Kidney capillary endothelial cell (primary cell): ENCODE data around the gene D2HGDH.
"Not testable (repeated sequence)": the region's sequence is repeated elsewhere in the genome, so short reads cannot be mapped to it uniquely, and the experiment has no call there.

Experiments used
- DNase-seq: peaks from one replicate; pipeline ENCODE4 v3.0.0-alpha.2; 2018; ENCODE audit warnings: low spot score

The D2HGDH gene

DNA sequence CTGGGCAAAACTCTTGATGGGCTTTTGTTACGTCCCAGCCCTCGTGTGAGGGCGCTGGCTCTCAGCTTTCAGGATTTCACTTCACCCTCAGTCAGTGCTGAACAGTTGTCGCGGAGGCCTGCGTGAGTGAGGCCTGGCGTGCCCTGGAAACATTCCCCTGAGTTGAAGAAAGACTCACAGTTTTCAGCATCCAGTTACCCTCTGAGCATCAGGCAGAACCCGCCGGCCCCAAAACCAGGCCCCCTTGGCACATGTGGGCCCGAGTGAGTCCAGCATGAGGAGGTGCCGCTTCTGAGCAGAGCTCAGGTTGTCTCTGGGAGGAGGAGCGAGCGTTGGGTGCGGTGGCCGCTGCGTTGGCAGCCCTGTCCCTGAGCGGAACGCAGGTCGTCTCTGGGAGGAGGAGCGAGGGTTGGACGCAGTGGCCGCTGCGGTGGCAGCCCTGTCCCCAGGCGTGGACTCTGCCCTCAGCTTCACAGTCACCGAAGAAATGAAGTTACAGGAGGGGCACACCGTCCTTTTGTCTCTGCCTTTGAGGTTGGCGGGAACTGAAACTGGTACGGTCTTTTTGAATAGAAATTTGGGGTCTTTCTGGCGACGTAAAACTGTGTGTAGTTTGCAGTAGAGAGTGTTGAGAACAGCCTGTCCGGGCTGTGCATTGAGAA, 74.4 kb downstream of the D2HGDH start, which contains the start of gene NEU4:
NEU4 (plus strand) TSS at position 473 of the 662 bp plus-strand sequence. CDS start 5,292 bp downstream, outside the sequence.
- no peak for DNase-seq

DNA sequence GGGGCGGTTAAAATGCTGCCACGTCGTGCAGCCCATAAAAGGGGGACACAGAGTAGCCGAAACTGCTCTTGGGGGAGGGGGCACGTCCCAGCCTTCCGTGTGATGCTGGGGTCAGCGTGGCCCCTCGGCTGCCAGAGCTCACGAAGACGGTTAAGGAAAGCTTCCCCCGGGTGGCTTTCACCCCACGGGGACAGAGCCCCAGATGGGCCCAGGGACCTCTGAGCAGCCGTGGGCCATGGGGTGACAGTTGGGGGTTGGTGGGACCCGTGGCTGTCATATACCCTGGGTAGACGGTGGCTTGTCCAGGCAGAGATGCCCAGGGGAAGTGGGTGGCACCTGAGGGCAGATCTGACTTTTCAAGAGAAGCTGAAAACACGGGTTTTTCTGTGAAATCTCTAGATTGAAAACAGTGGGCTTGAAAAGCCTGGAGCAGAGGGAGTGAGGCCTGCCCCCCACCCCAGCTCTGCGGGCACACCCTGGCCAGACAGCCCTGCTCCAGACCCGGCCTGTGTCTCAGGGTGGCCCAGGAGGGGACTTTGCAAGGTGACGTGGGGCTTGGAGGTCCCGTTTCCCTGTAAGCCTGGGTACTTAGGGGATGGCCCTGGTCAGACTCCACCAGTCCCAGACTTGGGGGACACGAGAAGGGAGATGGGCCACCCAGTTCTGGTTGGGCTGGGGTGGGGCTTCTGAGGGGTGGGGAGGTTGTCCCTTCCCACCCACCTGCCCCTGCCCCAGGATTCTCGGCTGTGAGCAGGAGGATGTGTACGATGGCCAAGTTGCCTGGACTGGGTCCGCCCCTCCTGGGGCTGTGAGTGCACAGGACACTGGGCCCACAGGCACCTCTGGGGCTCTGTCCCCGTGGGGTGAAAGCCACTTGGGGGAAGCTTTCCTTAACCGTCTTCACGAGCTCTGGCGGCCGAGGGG, 75.2 kb downstream of the D2HGDH start:
- DNase-seq: no peak

DNA sequence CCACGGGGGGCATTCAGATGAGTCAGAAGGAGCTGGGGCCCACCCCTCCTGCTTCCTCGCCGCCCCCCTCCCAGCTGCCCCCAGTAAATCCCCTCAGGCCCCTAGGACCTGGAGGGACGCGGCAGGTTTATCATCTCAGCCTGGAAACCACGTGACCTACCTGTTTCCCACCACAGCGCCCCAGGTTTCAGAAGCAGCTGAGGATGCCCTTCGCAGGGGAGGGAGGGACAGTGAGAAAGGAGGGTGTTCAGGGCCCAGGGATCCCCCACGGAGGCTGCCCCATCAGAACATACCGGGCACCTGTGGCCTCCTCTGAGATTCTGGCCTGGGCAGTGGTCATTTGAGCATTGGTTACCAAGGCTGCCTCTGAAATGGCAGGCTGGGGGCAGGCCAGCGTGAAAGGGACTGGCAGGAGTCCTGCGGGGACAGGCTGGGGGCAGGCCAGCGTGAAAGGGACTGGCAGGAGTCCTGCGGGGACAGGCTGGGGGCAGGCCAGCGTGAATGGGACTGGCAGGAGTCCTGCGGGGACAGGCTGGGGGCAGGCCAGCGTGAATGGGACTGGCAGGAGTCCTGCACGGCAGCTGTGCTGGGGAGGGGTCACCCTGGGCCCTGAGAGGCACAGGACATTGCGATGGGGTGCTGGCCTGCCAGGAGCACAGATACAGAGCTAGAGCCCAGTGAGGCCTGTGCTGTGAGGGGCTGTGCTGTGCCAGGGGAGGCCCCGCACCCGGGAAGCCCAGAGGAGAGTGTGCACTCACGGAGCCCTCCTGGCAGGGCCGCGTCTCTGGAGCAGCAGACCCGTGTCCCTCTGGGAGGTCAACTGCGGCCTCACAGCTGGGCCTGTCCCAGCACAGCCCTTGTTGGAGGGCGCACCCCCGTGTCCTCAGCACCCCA, 76.1 kb downstream of the D2HGDH start:
- no peak for DNase-seq

DNA sequence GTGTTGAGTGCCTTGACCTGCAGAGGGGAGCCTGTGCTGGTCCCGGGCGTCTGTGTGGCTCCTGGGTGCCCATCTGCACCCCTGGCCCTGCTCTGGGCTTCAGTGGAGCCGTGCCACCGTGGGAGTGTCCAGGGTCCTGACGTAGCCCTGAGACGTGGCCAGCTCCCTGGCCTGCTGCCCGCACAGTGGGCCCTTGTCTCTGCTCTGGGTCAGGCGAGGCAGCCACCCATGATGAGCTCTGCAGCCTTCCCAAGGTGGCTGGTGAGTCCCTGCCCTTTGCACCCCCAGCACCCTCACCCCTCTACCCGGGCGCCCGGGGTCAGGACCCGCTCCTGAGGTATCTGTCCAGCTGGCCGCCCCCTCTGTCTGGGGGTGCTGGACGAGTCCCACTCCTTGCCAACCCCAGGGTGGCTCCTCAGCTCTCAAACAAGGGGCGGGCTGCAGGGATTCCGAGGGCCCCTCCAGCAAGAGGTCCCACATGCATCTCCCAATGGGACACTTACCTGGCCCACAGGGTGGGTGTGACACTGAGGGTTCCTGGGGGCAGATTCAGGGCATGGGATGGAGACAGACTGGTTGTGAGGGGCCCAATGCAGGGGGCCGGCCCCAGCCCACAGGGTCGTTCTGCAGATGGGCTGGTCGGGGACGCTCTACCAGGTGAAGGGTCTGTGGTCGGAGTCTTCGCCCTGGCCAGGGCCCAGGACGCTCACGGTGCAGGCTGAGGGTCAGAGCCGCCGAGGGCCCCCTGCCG, 76.9 kb downstream of the D2HGDH start:
- no peak for DNase-seq

GRCh38 chr2:241811952-241812729, 77.7 kb downstream of the D2HGDH start:
- no peak for DNase-seq

DNA sequence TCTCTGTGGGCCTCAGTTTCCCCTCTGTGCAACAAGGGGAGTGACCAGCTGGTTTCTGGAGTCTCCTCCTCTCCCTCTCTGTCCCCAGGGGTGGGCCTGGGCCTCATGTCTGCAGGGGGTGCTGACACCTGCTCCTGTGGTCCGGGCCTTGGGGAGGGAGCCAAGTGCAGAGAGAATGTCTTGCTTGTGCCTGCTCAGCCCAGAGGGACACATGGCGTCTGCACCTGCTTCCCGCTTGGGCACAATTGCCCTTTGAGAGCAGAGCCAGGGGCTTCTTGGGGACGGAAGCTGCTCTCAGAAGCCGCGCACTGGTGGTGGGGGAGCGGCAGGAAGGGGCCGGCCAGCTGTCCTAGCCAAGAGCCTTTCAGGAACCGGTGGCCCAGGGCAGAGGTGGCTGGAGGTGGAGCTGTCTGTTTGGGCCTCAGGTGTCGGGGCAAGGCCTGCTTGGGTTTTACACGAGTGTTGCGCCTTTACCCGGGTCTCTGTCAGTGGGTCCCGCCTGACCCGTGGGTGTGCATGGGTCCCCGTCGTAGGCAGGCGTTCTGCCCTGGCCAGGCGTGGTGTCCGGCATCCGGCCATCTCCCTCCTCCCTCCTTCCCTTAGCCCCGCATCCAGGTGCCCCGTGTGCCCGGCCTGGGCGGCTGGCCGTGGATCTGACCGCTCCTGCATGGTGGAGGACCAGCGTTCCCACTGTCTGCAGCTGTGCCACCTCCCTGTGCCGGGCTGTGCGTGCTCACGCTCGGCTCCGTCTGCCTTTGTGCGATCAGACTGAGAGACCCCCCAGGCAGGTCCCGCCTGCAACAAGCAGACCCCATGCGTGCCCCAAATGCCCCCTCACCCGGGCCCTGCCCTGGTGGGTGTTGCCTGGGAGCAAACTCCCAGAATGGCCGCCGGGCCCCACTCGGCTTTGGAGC, 78.6 kb downstream of the D2HGDH start:
- no peak for DNase-seq

DNA sequence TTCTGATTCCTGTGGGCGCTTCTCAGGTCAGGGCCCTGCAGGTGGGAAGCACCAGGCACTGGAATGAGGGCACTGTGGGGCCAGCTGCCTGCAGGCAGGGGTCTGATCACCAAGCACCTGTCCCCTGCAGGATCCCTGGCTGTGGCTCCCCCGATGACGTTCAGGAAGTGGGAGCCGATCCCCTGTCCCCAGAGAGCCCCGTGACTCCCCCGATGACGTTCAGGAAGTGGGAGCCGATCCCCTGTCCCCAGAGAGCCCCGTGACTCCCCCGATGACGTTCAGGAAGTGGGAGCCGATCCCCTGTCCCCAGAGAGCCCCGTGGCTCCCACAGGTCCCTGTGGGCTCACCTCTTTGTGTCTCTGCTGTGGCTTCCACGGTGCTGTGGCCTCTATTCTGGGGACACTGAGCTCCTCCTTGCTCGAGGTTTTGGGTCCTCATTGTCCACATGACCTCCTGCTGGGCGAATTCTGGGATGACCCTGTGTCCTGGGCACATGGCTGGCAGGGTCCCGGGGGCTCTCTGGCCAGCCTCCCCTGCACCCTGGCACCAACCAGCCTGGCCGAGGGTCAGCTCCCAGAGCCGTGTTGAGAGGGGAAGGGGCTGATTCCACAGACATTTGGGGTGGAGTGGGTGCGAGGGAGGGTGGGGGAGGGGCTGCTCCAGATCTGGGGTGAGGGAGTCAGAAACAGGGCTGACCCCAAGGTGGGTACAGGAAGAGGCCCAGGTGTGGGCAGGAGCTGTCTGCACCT, 79.4 kb downstream of the D2HGDH start:
- DNase-seq: no peak

GRCh38 chr2:241814393-241814642, 79.9 kb downstream of the D2HGDH start:
- DNase-seq: no peak

DNA sequence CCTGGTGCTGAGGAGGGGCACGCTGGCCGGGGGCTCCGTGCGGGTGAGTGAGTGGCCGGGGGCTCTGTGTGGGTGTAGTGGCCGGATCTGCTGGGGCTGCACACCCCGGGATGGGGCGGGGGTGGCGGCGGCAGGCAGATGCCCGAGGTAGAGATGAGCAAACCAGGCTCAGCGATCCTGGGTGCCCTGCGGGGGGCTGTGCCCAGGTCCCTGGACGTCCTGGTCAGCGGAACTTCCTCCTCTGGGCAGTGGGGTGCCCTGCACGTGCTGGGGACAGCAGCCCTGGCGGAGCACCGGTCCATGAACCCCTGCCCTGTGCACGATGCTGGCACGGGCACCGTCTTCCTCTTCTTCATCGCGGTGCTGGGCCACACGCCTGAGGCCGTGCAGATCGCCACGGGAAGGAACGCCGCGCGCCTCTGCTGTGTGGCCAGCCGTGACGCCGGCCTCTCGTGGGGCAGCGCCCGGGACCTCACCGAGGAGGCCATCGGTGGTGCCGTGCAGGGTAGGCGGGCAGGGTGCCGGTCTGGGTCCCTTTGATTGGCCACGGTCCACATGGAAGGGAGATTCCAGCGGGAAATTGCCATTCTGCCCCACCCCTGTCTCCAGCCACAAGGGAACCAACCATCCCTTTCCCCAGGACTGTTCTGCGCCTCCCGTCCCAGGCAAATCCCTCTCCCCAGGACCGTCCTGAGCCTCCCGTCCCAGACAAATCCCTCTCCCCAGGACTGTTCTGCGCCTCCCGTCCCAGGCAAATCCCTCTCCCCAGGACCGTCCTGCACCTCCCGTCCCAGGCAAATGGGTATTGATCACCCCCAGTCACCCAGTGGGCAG, 80.4 kb downstream of the D2HGDH start:
- DNase-seq: no peak

- DNase-seq: no peak
Observed at GRCh38 chr2:241815477-241816430, 81.3 kb downstream of the D2HGDH start.

- no peak for DNase-seq
Observed at GRCh38 chr2:241816431-241817121, 82.1 kb downstream of the D2HGDH start.

GRCh38 chr2:241817126-241817820, 82.8 kb downstream of the D2HGDH start:
- no peak for DNase-seq

- not testable (repeated sequence) for DNase-seq
Observed at GRCh38 chr2:241817821-241818215, 83.4 kb downstream of the D2HGDH start.
